ENCODE results near the gene MMP25. TPM values are rescaled to one million over a fixed set of nuclear protein-coding genes. Genes with fewer than 3 reads are reported as not detected.

Gene MMP25
- total RNA-seq, 4 donors from 2014 or later, result 0.57 TPM; not detected in 3

DNA sequence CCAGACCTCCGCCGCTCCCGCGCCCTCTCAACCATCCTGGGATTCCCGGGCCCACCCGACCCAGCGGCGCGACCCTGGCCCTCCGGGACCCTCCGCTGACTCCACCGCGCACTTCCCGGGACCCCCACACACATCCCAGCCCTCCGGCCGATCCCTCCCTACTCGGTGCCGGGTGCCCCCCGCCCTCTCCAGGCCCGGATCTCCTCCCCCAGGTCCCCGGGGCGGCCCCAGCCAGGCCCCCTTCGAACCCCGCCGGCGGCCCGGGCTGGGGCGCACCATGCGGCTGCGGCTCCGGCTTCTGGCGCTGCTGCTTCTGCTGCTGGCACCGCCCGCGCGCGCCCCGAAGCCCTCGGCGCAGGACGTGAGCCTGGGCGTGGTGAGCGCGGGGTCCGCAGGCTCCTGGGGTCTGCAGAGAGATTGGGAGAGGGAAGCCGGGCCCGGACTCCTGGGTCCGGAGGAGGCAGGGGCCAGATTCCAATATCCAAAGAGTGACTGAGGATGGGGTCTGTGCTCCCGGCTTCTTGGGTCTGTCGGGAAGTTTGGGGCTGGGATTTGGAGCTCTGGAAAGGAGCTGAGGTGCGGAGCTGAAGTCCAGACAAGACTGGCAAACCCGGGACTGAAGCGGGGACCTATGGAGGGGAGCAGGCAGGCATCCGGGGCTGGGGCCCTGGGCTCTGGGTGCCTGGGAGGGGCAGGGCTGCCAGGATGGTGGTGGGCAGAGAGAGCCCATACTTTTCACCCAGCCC lies 453 bp downstream of the MMP25 start:
- TF ChIP-seq, protein P1, sequence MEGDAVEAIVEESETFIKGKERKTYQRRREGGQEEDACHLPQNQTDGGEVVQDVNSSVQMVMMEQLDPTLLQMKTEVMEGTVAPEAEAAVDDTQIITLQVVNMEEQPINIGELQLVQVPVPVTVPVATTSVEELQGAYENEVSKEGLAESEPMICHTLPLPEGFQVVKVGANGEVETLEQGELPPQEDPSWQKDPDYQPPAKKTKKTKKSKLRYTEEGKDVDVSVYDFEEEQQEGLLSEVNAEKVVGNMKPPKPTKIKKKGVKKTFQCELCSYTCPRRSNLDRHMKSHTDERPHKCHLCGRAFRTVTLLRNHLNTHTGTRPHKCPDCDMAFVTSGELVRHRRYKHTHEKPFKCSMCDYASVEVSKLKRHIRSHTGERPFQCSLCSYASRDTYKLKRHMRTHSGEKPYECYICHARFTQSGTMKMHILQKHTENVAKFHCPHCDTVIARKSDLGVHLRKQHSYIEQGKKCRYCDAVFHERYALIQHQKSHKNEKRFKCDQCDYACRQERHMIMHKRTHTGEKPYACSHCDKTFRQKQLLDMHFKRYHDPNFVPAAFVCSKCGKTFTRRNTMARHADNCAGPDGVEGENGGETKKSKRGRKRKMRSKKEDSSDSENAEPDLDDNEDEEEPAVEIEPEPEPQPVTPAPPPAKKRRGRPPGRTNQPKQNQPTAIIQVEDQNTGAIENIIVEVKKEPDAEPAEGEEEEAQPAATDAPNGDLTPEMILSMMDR (IDR thresholded peaks at IDR 0.05; ENCODE audit: low read depth), result no peak

DNA sequence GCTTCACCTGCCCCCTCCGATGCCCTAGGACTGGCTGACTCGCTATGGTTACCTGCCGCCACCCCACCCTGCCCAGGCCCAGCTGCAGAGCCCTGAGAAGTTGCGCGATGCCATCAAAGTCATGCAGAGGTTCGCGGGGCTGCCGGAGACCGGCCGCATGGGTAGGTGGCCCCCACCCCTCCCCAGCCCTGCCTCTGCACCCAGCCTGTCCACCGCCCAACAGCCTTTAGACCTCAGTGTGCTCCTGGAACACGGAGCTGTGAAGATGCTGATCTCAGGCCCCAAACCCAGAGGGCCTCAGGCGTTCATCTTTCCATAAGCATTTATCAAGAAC lies 993 bp downstream of the MMP25 start:
- TF ChIP-seq, protein P1 (IDR thresholded peaks at IDR 0.05; ENCODE audit: low read depth), result no peak

DNA sequence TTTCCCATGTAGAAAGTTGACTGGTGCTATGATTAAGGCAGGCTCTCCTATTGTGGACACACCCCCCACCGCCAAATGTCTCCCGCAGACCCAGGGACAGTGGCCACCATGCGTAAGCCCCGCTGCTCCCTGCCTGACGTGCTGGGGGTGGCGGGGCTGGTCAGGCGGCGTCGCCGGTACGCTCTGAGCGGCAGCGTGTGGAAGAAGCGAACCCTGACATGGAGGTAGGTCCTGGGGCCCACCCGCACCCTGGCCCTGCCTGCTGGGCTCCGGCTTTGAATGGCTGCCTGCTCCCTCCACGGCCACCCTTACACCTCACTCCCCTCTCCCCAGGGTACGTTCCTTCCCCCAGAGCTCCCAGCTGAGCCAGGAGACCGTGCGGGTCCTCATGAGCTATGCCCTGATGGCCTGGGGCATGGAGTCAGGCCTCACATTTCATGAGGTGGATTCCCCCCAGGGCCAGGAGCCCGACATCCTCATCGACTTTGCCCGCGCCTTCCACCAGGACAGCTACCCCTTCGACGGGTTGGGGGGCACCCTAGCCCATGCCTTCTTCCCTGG lies 3.6 kb downstream of the MMP25 start:
- TF ChIP-seq, protein P1 (IDR thresholded peaks at IDR 0.05; ENCODE audit: low read depth), result no peak

DNA sequence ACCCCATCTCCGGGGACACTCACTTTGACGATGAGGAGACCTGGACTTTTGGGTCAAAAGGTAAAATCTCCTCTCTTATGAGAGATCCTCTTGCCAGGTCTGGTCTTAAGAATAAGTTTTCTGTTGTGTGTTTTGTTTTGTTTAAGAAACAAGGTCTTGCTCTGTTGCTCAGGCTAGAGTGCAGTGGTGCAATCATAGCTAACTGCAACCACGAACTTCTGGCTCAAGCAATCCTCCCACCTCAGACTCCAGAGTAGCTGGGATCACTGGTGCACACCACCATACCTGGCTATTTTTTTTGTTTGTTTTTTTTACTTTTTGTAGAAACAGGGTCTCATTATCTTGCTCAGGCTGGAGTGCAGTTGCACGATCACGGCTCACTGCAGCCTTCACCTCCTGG lies 4.1 kb downstream of the MMP25 start:
- TF ChIP-seq, protein P1 (IDR thresholded peaks at IDR 0.05; ENCODE audit: low read depth), result no peak

GRCh38 chr16:3051009-3051408 lies 4.6 kb downstream of the MMP25 start:
- TF ChIP-seq, protein P1 (IDR thresholded peaks at IDR 0.05; ENCODE audit: low read depth), result no peak

DNA sequence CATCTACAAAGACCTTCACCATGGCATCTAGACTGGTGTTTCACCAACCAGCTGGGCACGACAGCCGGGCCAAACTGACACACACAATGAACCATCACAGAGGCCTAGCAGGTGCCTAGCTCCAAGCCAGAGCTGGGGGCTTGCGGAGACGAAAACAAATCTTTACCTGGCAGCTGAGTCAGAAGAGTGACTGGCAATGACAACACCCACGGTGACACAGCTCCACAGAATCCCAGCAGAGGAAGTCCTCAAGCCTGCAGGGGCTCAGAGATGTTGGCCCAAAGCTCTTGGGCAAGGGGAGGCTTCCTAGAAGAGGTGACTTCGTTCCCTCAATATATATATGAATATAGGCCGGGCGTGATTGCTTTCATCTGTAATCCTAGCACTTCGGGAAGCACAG lies 5.1 kb downstream of the MMP25 start:
- TF ChIP-seq, protein P1 (IDR thresholded peaks at IDR 0.05; ENCODE audit: low read depth), result no peak

GRCh38 chr16:3054965-3055733 lies 8.8 kb downstream of the MMP25 start:
- TF ChIP-seq, protein P1 (IDR thresholded peaks at IDR 0.05; ENCODE audit: low read depth), result no peak
